HepG2 (cell line): ENCODE results near the gene EAF1.

ENCODE experiments used
- CBFB ChIP-seq: sonication (generic); formaldehyde crosslinking; IDR thresholded peaks from 2 replicates; pipeline ENCODE4 v1.4.0; 2020; ENCODE audit warnings: missing genetic modification reagents
- EZH2 ChIP-seq: conservative IDR thresholded peaks from 2 replicates; pipeline ENCODE4 v1.6.1; 2012; ENCODE audit warnings: mild to moderate bottlenecking, low read depth, low read length, moderate library complexity
- FOXJ3 ChIP-seq: sonication (generic); formaldehyde crosslinking; IDR thresholded peaks from 2 replicates; pipeline ENCODE4 v1.4.0; 2020; ENCODE audit warnings: missing genetic modification reagents, mild to moderate bottlenecking, borderline replicate concordance
- JUND ChIP-seq: sonication (generic); formaldehyde crosslinking; IDR thresholded peaks from 2 replicates; pipeline ENCODE4 v1.8.0; 2022; ENCODE audit warnings: mild to moderate bottlenecking, missing genetic modification reagents
- MXI1 ChIP-seq: IDR thresholded peaks from 3 replicates; pipeline ENCODE4 v1.6.1; 2012; ENCODE audit warnings: low read depth, low read length, inconsistent platforms, borderline replicate concordance
- MZF1 ChIP-seq: sonication (generic); formaldehyde crosslinking; IDR thresholded peaks from 2 replicates; pipeline ENCODE4 v1.8.1; 2023; ENCODE audit warnings: mild to moderate bottlenecking, missing genetic modification reagents, borderline replicate concordance
- NFE2L1 ChIP-seq: sonication (generic); formaldehyde crosslinking; IDR thresholded peaks from 2 replicates; pipeline ENCODE4 v1.4.0; 2020; ENCODE audit warnings: missing genetic modification reagents, mild to moderate bottlenecking, borderline replicate concordance
- POLR2AphosphoS2 ChIP-seq: IDR thresholded peaks from 2 replicates; pipeline ENCODE4 v1.6.1; 2011; ENCODE audit warnings: low read depth, low read length, improper control_type of control experiment
- ZFP62 ChIP-seq: sonication (generic); formaldehyde crosslinking; IDR thresholded peaks from 2 replicates; pipeline ENCODE4 v1.4.0; 2020; ENCODE audit warnings: missing genetic modification reagents
- TF ChIP-seq, protein P1 (sequence below): sonication (generic); formaldehyde crosslinking; IDR thresholded peaks from 2 replicates; pipeline ENCODE4 v1.8.1; 2022; ENCODE audit warnings: low read depth, mild to moderate bottlenecking, missing genetic modification reagents
- TF ChIP-seq, protein P2 (sequence below): sonication (generic); formaldehyde crosslinking; IDR thresholded peaks from 2 replicates; pipeline ENCODE4 v1.4.0; 2020; ENCODE audit warnings: mild to moderate bottlenecking, missing genetic modification reagents, borderline replicate concordance
- TF ChIP-seq, protein P3 (sequence below): sonication (generic); formaldehyde crosslinking; IDR thresholded peaks from 2 replicates; pipeline ENCODE4 v1.5.0; 2020; ENCODE audit warnings: mild to moderate bottlenecking, missing genetic modification reagents, moderate library complexity
- TF ChIP-seq, protein P4 (sequence below): sonication (generic); formaldehyde crosslinking; IDR thresholded peaks from 2 replicates; pipeline ENCODE4 v1.5.0; 2020; ENCODE audit warnings: missing genetic modification reagents, mild to moderate bottlenecking, borderline replicate concordance
- TF ChIP-seq, protein P5 (sequence below): IDR thresholded peaks from 2 replicates; pipeline ENCODE4 v1.6.1; 2012; ENCODE audit warnings: inconsistent platforms

DNA sequence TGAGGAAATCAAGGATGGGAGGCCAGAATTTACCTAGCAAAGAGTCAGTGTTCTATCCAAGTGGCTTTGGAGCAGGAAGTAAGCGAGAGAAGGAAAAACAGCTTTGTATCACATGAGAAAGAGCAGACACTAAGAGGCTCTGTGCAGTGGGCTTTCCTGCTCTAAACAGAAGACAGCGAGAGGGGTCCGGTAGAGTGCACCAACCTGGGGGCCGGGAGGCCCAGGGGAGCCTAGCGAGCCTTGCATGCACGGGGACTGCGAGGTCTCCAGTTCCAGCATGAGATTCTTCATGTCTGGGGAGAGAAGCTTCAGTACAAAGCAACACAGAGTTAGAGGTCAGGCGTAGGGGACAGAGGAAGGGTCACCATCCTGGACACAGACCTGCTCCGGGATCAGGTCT is 60.6 kb downstream of the EAF1 start:
- TF ChIP-seq MZF1 (CRISPR knock-in tag): no peak
- TF ChIP-seq MXI1: no peak
- TF ChIP-seq, protein P1, sequence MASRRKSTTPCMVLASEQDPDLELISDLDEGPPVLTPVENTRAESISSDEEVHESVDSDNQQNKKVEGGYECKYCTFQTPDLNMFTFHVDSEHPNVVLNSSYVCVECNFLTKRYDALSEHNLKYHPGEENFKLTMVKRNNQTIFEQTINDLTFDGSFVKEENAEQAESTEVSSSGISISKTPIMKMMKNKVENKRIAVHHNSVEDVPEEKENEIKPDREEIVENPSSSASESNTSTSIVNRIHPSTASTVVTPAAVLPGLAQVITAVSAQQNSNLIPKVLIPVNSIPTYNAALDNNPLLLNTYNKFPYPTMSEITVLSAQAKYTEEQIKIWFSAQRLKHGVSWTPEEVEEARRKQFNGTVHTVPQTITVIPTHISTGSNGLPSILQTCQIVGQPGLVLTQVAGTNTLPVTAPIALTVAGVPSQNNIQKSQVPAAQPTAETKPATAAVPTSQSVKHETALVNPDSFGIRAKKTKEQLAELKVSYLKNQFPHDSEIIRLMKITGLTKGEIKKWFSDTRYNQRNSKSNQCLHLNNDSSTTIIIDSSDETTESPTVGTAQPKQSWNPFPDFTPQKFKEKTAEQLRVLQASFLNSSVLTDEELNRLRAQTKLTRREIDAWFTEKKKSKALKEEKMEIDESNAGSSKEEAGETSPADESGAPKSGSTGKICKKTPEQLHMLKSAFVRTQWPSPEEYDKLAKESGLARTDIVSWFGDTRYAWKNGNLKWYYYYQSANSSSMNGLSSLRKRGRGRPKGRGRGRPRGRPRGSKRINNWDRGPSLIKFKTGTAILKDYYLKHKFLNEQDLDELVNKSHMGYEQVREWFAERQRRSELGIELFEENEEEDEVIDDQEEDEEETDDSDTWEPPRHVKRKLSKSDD (CRISPR knock-in tag): no peak
- TF ChIP-seq, protein P2, sequence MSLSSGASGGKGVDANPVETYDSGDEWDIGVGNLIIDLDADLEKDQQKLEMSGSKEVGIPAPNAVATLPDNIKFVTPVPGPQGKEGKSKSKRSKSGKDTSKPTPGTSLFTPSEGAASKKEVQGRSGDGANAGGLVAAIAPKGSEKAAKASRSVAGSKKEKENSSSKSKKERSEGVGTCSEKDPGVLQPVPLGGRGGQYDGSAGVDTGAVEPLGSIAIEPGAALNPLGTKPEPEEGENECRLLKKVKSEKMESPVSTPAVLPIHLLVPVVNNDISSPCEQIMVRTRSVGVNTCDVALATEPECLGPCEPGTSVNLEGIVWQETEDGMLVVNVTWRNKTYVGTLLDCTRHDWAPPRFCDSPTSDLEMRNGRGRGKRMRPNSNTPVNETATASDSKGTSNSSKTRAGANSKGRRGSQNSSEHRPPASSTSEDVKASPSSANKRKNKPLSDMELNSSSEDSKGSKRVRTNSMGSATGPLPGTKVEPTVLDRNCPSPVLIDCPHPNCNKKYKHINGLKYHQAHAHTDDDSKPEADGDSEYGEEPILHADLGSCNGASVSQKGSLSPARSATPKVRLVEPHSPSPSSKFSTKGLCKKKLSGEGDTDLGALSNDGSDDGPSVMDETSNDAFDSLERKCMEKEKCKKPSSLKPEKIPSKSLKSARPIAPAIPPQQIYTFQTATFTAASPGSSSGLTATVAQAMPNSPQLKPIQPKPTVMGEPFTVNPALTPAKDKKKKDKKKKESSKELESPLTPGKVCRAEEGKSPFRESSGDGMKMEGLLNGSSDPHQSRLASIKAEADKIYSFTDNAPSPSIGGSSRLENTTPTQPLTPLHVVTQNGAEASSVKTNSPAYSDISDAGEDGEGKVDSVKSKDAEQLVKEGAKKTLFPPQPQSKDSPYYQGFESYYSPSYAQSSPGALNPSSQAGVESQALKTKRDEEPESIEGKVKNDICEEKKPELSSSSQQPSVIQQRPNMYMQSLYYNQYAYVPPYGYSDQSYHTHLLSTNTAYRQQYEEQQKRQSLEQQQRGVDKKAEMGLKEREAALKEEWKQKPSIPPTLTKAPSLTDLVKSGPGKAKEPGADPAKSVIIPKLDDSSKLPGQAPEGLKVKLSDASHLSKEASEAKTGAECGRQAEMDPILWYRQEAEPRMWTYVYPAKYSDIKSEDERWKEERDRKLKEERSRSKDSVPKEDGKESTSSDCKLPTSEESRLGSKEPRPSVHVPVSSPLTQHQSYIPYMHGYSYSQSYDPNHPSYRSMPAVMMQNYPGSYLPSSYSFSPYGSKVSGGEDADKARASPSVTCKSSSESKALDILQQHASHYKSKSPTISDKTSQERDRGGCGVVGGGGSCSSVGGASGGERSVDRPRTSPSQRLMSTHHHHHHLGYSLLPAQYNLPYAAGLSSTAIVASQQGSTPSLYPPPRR (CRISPR knock-in tag): no peak
- TF ChIP-seq FOXJ3: no peak
- no peak for TF ChIP-seq CBFB (CRISPR knock-in tag)
- no peak for TF ChIP-seq ZFP62 (CRISPR knock-in tag)
- TF ChIP-seq, protein P3, sequence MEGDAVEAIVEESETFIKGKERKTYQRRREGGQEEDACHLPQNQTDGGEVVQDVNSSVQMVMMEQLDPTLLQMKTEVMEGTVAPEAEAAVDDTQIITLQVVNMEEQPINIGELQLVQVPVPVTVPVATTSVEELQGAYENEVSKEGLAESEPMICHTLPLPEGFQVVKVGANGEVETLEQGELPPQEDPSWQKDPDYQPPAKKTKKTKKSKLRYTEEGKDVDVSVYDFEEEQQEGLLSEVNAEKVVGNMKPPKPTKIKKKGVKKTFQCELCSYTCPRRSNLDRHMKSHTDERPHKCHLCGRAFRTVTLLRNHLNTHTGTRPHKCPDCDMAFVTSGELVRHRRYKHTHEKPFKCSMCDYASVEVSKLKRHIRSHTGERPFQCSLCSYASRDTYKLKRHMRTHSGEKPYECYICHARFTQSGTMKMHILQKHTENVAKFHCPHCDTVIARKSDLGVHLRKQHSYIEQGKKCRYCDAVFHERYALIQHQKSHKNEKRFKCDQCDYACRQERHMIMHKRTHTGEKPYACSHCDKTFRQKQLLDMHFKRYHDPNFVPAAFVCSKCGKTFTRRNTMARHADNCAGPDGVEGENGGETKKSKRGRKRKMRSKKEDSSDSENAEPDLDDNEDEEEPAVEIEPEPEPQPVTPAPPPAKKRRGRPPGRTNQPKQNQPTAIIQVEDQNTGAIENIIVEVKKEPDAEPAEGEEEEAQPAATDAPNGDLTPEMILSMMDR (CRISPR knock-in tag): no peak
- TF ChIP-seq JUND: no peak
- no peak for TF ChIP-seq NFE2L1
- TF ChIP-seq, protein P4, sequence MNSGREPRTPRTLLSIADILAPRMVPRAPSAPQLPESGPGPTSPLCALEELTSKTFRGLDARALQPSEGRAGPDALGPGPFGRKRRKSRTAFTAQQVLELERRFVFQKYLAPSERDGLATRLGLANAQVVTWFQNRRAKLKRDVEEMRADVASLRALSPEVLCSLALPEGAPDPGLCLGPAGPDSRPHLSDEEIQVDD (CRISPR knock-in tag): no peak
- TF ChIP-seq EZH2: no peak
- TF ChIP-seq POLR2AphosphoS2: no peak
- TF ChIP-seq, protein P5, sequence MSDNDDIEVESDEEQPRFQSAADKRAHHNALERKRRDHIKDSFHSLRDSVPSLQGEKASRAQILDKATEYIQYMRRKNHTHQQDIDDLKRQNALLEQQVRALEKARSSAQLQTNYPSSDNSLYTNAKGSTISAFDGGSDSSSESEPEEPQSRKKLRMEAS: no peak
